ENCODE measurements around the gene SUOX.

- TF ChIP-seq POLR2A (IDR thresholded peaks at IDR 0.05) (no peak), CTCF (IDR thresholded peaks at IDR 0.05) (no peak)
Measured at GRCh38 chr12:56001487-56002100, 4.5 kb downstream of the SUOX start.

Data from heart left ventricle (tissue), 13 donors.